Activated B cell treated with CpG ODN at 0.5 μM for 24 hours (primary cell): ENCODE measurements around the gene PIP4K2C. TPM values are rescaled to one million over a fixed set of nuclear protein-coding genes. Genes with fewer than 3 reads are reported as not detected.

Source experiments
- ATAC-seq: fragments of 200-7000 bp; cut with Tn5 transposase; one replicate; pipeline ENCODE4 v1.10.0; 2021; ENCODE audit warnings: low read depth, mild to moderate bottlenecking, moderate library complexity
- CTCF ChIA-PET: fragments of 350-600 bp; sonication (Branson Sonifier 250); formaldehyde crosslinking; loops from one replicate; lab custom pipeline; 2021; ENCODE audit warnings: antibody characterized with exemption; lab: Charles Lee
- POLR2A ChIA-PET: fragments of 350-600 bp; sonication (Branson Sonifier 250); formaldehyde crosslinking; loops from one replicate; lab custom pipeline; 2021; ENCODE audit warnings: antibody characterized with exemption; lab: Charles Lee
- DNase-seq: peaks from one replicate; pipeline ENCODE4 v3.0.0; 2022
- H3K27ac Mint-ChIP-seq: one replicate; pipeline ENCODE4 v1.8.0; 2020; ENCODE audit warnings: mixed read lengths
- H3K27me3 Mint-ChIP-seq: one replicate; pipeline ENCODE4 v1.8.0; 2021; ENCODE audit warnings: mixed read lengths
- H3K36me3 Mint-ChIP-seq: one replicate; pipeline ENCODE4 v1.8.0; 2021; ENCODE audit warnings: low read depth, mixed read lengths
- H3K4me1 Mint-ChIP-seq: one replicate; pipeline ENCODE4 v1.8.0; 2021; ENCODE audit warnings: mixed read lengths
- H3K4me3 Mint-ChIP-seq: one replicate; pipeline ENCODE4 v1.8.0; 2020; ENCODE audit warnings: mild to moderate bottlenecking, mixed read lengths
- H3K9me3 Mint-ChIP-seq: one replicate; pipeline ENCODE4 v1.8.0; 2020; ENCODE audit warnings: mixed read lengths
- CTCF ChIP-seq: fragments of 200-600 bp; IDR thresholded peaks from one replicate; pipeline ENCODE4 v1.8.0; 2022; ENCODE audit warnings: antibody characterized with exemption, mild to moderate bottlenecking
- intact Hi-C: fragments of 100-400 bp; cut with micrococcal nuclease; formaldehyde crosslinking; loops from one replicate; pipeline ENCODE4 v1.15.1; 2024
- total RNA-seq: library from RNA; stranded (reverse); gene quantifications from 2 replicates; pipeline ENCODE4 v1.2.3, GENCODE V29; 2022

The PIP4K2C gene
- total RNA-seq, 1 donor from 2014 or later, result 16.5 TPM

- Mint-ChIP-seq H3K27ac (peak within 1 kb of the TSS; percentile 84), H3K4me1 (peaks cover 36% of the 10 kb centered on the region), H3K9me3 (no peaks in the 10 kb centered on the region), H3K27me3 (peaks cover 10% of the 10 kb centered on the region), H3K36me3 (peaks cover 20% of the 10 kb centered on the region), H3K4me3 (peak within 1 kb of the TSS; percentile 99)
- peak; percentile 81 for DNase-seq
- CTCF ChIA-PET, result interaction anchor here (1.2 to 1.3 kb wide), 2 partner anchors 37 to 88 kb away, joined by 3 read pairs; no protein-coding TSS in a partner anchor
- intact Hi-C loops, result loop anchor here (1.0 kb wide), 4 partner anchors 24 to 148 kb away; partner anchors contain the start of genes GLI1, MBD6 and OS9
- peak; percentile 97 for ATAC-seq
- POLR2A ChIA-PET, result interaction anchor here (0.6 to 2.6 kb wide), 11 partner anchors 12 to 88 kb away, joined by 3 to 18 read pairs (median 5); partner anchors contain the start of genes ARHGAP9, DDIT3, GLI1 and MBD6
- TF ChIP-seq CTCF, result no peak
Measured at GRCh38 chr12:57546438-57547287, 44.3 kb upstream of the PIP4K2C start, which contains the start of gene DCTN2. Gene DCTN2, minus strand, starts transcription at chr12:57547192. Its CDS starts 129 bp downstream, at chr12:57547063.

GRCh38 chr12:57547288-57548012 lies 43.5 kb upstream of the PIP4K2C start:
- Mint-ChIP-seq H3K4me1 (peaks cover 36% of the 10 kb centered on the region), H3K9me3 (no peaks in the 10 kb centered on the region), H3K27ac (peak overlapping the region; percentile 84), H3K36me3 (peaks cover 15% of the 10 kb centered on the region), H3K27me3 (peaks cover 10% of the 10 kb centered on the region), H3K4me3 (peak overlapping the region; percentile 99)
- no peak for DNase-seq
- no peak for TF ChIP-seq CTCF
- intact Hi-C loops, result loop anchor here (1.0 kb wide), 4 partner anchors 25 to 147 kb away; partner anchors contain the start of genes GLI1, MBD6 and OS9
- ATAC-seq, result no peak
- POLR2A ChIA-PET, result interaction anchor here (0.7 to 2.6 kb wide), 8 partner anchors 13 to 89 kb away, joined by 3 to 18 read pairs (median 9); partner anchors contain the start of genes ARHGAP9, DDIT3, MBD6 and PIP4K2C
- CTCF ChIA-PET, result interaction anchor here (1.2 to 1.3 kb wide), 2 partner anchors 36 to 88 kb away, joined by 3 read pairs; no protein-coding TSS in a partner anchor

- intact Hi-C loops, result no loop called here
Measured at GRCh38 chr12:57548013-57548315, 43.0 kb upstream of the PIP4K2C start.

GRCh38 chr12:57548488-57548887 lies 42.5 kb upstream of the PIP4K2C start:
- TF ChIP-seq CTCF, result no peak

More at GRCh38 chr12:57548013-57548315, 43.0 kb upstream of the PIP4K2C start:
- no peak for DNase-seq
- Mint-ChIP-seq H3K4me1 (peaks cover 36% of the 10 kb centered on the region), H3K36me3 (peaks cover 15% of the 10 kb centered on the region), H3K9me3 (no peaks in the 10 kb centered on the region), H3K27me3 (peaks cover 10% of the 10 kb centered on the region), H3K4me3 (no peak overlapping the region), H3K27ac (no peak overlapping the region)
- ChIA-PET CTCF (no interaction called here), POLR2A (no interaction called here)
- ATAC-seq, result no peak
- TF ChIP-seq CTCF, result no peak

More at GRCh38 chr12:57548488-57548887, 42.5 kb upstream of the PIP4K2C start:
- Mint-ChIP-seq H3K4me3 (peak overlapping the region; percentile 45), H3K4me1 (peaks cover 33% of the 10 kb centered on the region), H3K27ac (no peak overlapping the region), H3K36me3 (peaks cover 12% of the 10 kb centered on the region), H3K9me3 (no peaks in the 10 kb centered on the region), H3K27me3 (peaks cover 10% of the 10 kb centered on the region)
- no peak for DNase-seq
- CTCF ChIA-PET, result no interaction called here
- POLR2A ChIA-PET, result no interaction called here
- intact Hi-C loops, result no loop called here
- ATAC-seq, result no peak
